ENCODE measurements around the gene CORT.
A peak's percentile ranks its signal among the peaks of the same experiment; 100 is the strongest.

The CORT gene

GRCh38 chr1:10429868-10430215, 20.0 kb upstream of the CORT start:
- DNase-seq = no peak

GRCh38 chr1:10430216-10431069, 19.4 kb upstream of the CORT start, which contains the start of gene CENPS:
TSS of gene CENPS (plus strand) at chr1:10430433. CDS start at chr1:10430518, 85 bp downstream.
- intact Hi-C loops (cut with DNase I; ENCODE audit: low total_unique reads) = loop anchor here (2.0 to 5.0 kb wide), 2 partner anchors 42 to 62 kb away; partner anchors contain the start of gene DFFA
- peak; percentile 96 to 99 for TF ChIP-seq CTCF (IDR thresholded peaks at IDR 0.05)
- Histone ChIP-seq H3K27me3 (no peaks in the 10 kb centered on the region), H3K4me1 (peaks cover 4 to 18% (median 9%) of the 10 kb centered on the region in 4 donors), H3K9me3 (no peaks in the 10 kb centered on the region), H3K4me3 (peak within 1 kb of the TSS; percentile 59 to 65), H3K36me3 (no peaks in the 10 kb centered on the region), H3K27ac (peak within 1 kb of the TSS; percentile 55 to 57)
- DNase-seq = peak; percentile 82 to 92

More at GRCh38 chr1:10429868-10430215, 20.0 kb upstream of the CORT start:
- Histone ChIP-seq H3K36me3 (no peaks in the 10 kb centered on the region), H3K4me1 (peaks cover 4 to 18% (median 9%) of the 10 kb centered on the region in 4 donors), H3K27ac (peak overlapping the region in 1 of 2 donors; percentile 55), H3K9me3 (no peaks in the 10 kb centered on the region), H3K27me3 (no peaks in the 10 kb centered on the region), H3K4me3 (peak overlapping the region; percentile 59 to 65)
- TF ChIP-seq CTCF (IDR thresholded peaks at IDR 0.05) = no peak
- intact Hi-C loops (cut with DNase I; ENCODE audit: low total_unique reads) = loop anchor here (2.0 to 5.0 kb wide), 3 partner anchors 43 to 62 kb away; partner anchors contain the start of gene DFFA

GRCh38 chr1:10431070-10431730, 18.6 kb upstream of the CORT start:
- Histone ChIP-seq H3K27me3 (no peaks in the 10 kb centered on the region), H3K36me3 (no peaks in the 10 kb centered on the region), H3K9me3 (no peaks in the 10 kb centered on the region), H3K27ac (peak overlapping the region; percentile 55 to 57), H3K4me3 (peak overlapping the region; percentile 59 to 65), H3K4me1 (peaks cover 4 to 18% (median 9%) of the 10 kb centered on the region in 4 donors)
- intact Hi-C loops (cut with DNase I; ENCODE audit: low total_unique reads) = loop anchor here (2.0 to 5.0 kb wide), 2 partner anchors 42 to 61 kb away; partner anchors contain the start of gene DFFA
- no peak for TF ChIP-seq CTCF (IDR thresholded peaks at IDR 0.05)
- no peak for DNase-seq

- H3K27me3 ChIP-seq = no peaks in the 10 kb centered on the region
- H3K36me3 ChIP-seq = no peaks in the 10 kb centered on the region
- intact Hi-C loops (cut with DNase I; ENCODE audit: low total_unique reads) = loop anchor here (5.0 kb wide), 1 partner anchor 59 kb away; no protein-coding TSS in a partner anchor
- H3K4me1 ChIP-seq = peaks cover 4 to 18% (median 9%) of the 10 kb centered on the region in 4 donors
- no peaks in the 10 kb centered on the region for H3K9me3 ChIP-seq
- no peak overlapping the region for H3K4me3 ChIP-seq
- no peak for DNase-seq
- no peak overlapping the region for H3K27ac ChIP-seq
- TF ChIP-seq CTCF (IDR thresholded peaks at IDR 0.05) = no peak
Observed at GRCh38 chr1:10432910-10433700, 16.7 kb upstream of the CORT start.

GRCh38 chr1:10433790-10434189, 16.0 kb upstream of the CORT start:
- Histone ChIP-seq H3K4me3 (no peak overlapping the region), H3K27me3 (no peaks in the 10 kb centered on the region), H3K27ac (no peak overlapping the region), H3K4me1 (peaks cover 4 to 18% (median 9%) of the 10 kb centered on the region in 4 donors), H3K36me3 (no peaks in the 10 kb centered on the region), H3K9me3 (no peaks in the 10 kb centered on the region)
- intact Hi-C loops (cut with DNase I; ENCODE audit: low total_unique reads) = loop anchor here (5.0 kb wide), 1 partner anchor 59 kb away; no protein-coding TSS in a partner anchor
- TF ChIP-seq CTCF (IDR thresholded peaks at IDR 0.05) = no peak
- no peak for DNase-seq
